OCI-LY3 (cell line): ENCODE results near the gene ANKRD24.
A peak's percentile ranks its signal among the peaks of the same experiment; 100 is the strongest.

ENCODE experiments used
- CTCF ChIP-seq: fragments of 200-600, 300-600 bp; sonication (generic); IDR thresholded peaks from 2 replicates; pipeline ENCODE4 v1.5.1; 2014; ENCODE audit warnings: antibody characterized with exemption, low read length, low read depth
- EZH2phosphoT487 ChIP-seq: fragments of 200-600 bp; shearing (Covaris generic); IDR thresholded peaks from 2 replicates; pipeline ENCODE4 v1.6.1; 2018; ENCODE audit warnings: antibody characterized with exemption, mixed run types, low read depth

- peak; percentile 65 for TF ChIP-seq CTCF
- TF ChIP-seq EZH2phosphoT487 = no peak
Observed at GRCh38 chr19:4206818-4207484, 24.5 kb downstream of the ANKRD24 start.
